Naive B cell (primary cell): ENCODE data around the gene IL17RB. TPM values are rescaled to one million over a fixed set of nuclear protein-coding genes. Genes with fewer than 3 reads are reported as not detected.
A peak's percentile ranks its signal among the peaks of the same experiment; 100 is the strongest.

Experiments
- ATAC-seq, 2 donors: fragments of 150-1000 bp; cut with Tn5 transposase; 2 replicates each; pipeline ENCODE4 v1.10.0; 2021; ENCODE audit warnings: low read depth in 2 of 2, mild to moderate bottlenecking in 2 of 2, moderate library complexity in 2 of 2
- DNase-seq: peaks from one replicate; pipeline ENCODE4 v3.0.0; 2022
- H3K27ac Mint-ChIP-seq, 6 donors: one replicate each; pipeline ENCODE4 v1.8.0; 2020 to 2022; ENCODE audit warnings: mild to moderate bottlenecking in 6 of 6, mixed read lengths in 6 of 6, moderate library complexity in 5 of 6, inconsistent platforms in 2 of 6
- H3K27me3 Mint-ChIP-seq, 3 donors: one replicate each; pipeline ENCODE4 v1.8.0; 2021 to 2022; ENCODE audit warnings: mixed read lengths in 3 of 3, mild to moderate bottlenecking in 1 of 3
- H3K36me3 Mint-ChIP-seq, 2 donors: one replicate each; pipeline ENCODE4 v1.8.0; 2020 to 2022; ENCODE audit warnings: mixed read lengths in 2 of 2, inconsistent platforms in 1 of 2, mild to moderate bottlenecking in 1 of 2
- H3K4me1 Mint-ChIP-seq, 3 donors: one replicate each; pipeline ENCODE4 v1.8.0; 2020 to 2022; ENCODE audit warnings: mixed read lengths in 3 of 3, inconsistent platforms in 1 of 3, mild to moderate bottlenecking in 1 of 3, moderate library complexity in 1 of 3
- H3K4me3 Mint-ChIP-seq, 8 donors: one replicate each; pipeline ENCODE4 v1.8.0; 2020 to 2022; ENCODE audit warnings: mild to moderate bottlenecking in 8 of 8, mixed read lengths in 8 of 8, moderate library complexity in 8 of 8, inconsistent platforms in 2 of 8
- H3K9me3 Mint-ChIP-seq, 7 donors: one replicate each; pipeline ENCODE4 v1.8.0; 2020 to 2022; ENCODE audit warnings: mixed read lengths in 7 of 7, mild to moderate bottlenecking in 5 of 7, inconsistent platforms in 2 of 7, moderate library complexity in 1 of 7
- polyA plus RNA-seq, 6 donors: library from polyadenylated mRNA; unstranded; fragments of 300-500 nt; fragmentation: Illumina TruSeq; gene quantifications; one replicate each; pipeline ENCODE4 v1.2.3, GENCODE V29; 2021; ENCODE audit warnings: low read depth in 6 of 6

IL17RB gene
- polyA plus RNA-seq, 6 donors from 2014 or later = 0.27 to 0.81 (median 0.45) TPM; not detected in 1

- peaks cover 0 to 5% (median 0%) of the 10 kb centered on the region in 3 donors for H3K4me1 Mint-ChIP-seq
- H3K36me3 Mint-ChIP-seq = no peaks in the 10 kb centered on the region
- no peaks in the 10 kb centered on the region for H3K9me3 Mint-ChIP-seq
- DNase-seq (no peak), ATAC-seq (no peak)
- H3K27ac Mint-ChIP-seq = peak overlapping the region in 1 of 6 donors; percentile 77
- H3K27me3 Mint-ChIP-seq = peaks cover 0 to 39% (median 14%) of the 10 kb centered on the region in 3 donors
- H3K4me3 Mint-ChIP-seq = no peak overlapping the region
Observed at GRCh38 chr3:53806182-53807116, 39.9 kb upstream of the IL17RB start.

- Mint-ChIP-seq H3K4me3 (no peak overlapping the region), H3K36me3 (no peaks in the 10 kb centered on the region), H3K4me1 (peaks cover 0 to 5% (median 0%) of the 10 kb centered on the region in 3 donors), H3K9me3 (no peaks in the 10 kb centered on the region), H3K27ac (no peak overlapping the region), H3K27me3 (peaks cover 0 to 39% (median 14%) of the 10 kb centered on the region in 3 donors)
- ATAC-seq = no peak
- no peak for DNase-seq
Observed at GRCh38 chr3:53807117-53807810, 39.1 kb upstream of the IL17RB start.

GRCh38 chr3:53808496-53808895 is 37.9 kb upstream of the IL17RB start:
- no peak for DNase-seq
- Mint-ChIP-seq H3K9me3 (no peaks in the 10 kb centered on the region), H3K36me3 (no peaks in the 10 kb centered on the region), H3K27ac (peak overlapping the region in 1 of 6 donors; percentile 47), H3K27me3 (peaks cover 0 to 39% (median 11%) of the 10 kb centered on the region in 3 donors), H3K4me1 (peaks cover 0 to 5% (median 0%) of the 10 kb centered on the region in 3 donors), H3K4me3 (no peak overlapping the region)
- no peak for ATAC-seq

GRCh38 chr3:53809267-53809666 is 37.1 kb upstream of the IL17RB start:
- no peaks in the 10 kb centered on the region for H3K9me3 Mint-ChIP-seq
- H3K4me1 Mint-ChIP-seq = peaks cover 0 to 5% (median 0%) of the 10 kb centered on the region in 3 donors
- ATAC-seq = no peak
- no peaks in the 10 kb centered on the region for H3K36me3 Mint-ChIP-seq
- peaks cover 0 to 37% (median 11%) of the 10 kb centered on the region in 3 donors for H3K27me3 Mint-ChIP-seq
- no peak for DNase-seq
- H3K27ac Mint-ChIP-seq = no peak overlapping the region
- no peak overlapping the region for H3K4me3 Mint-ChIP-seq

- Mint-ChIP-seq H3K27me3 (peaks cover 0 to 30% (median 11%) of the 10 kb centered on the region in 3 donors), H3K9me3 (no peaks in the 10 kb centered on the region), H3K4me1 (peaks cover 0 to 5% (median 0%) of the 10 kb centered on the region in 3 donors), H3K27ac (peak overlapping the region in 1 of 6 donors; percentile 53), H3K4me3 (no peak overlapping the region), H3K36me3 (no peaks in the 10 kb centered on the region)
- DNase-seq (no peak), ATAC-seq (no peak)
Observed at GRCh38 chr3:53809764-53810400, 36.5 kb upstream of the IL17RB start.

- no peak overlapping the region for H3K4me3 Mint-ChIP-seq
- peak overlapping the region in 1 of 6 donors; percentile 22 for H3K27ac Mint-ChIP-seq
- H3K4me1 Mint-ChIP-seq = peaks cover 0 to 5% (median 0%) of the 10 kb centered on the region in 3 donors
- peaks cover 0 to 21% (median 11%) of the 10 kb centered on the region in 3 donors for H3K27me3 Mint-ChIP-seq
- H3K9me3 Mint-ChIP-seq = no peaks in the 10 kb centered on the region
- H3K36me3 Mint-ChIP-seq = no peaks in the 10 kb centered on the region
- ATAC-seq = no peak
- no peak for DNase-seq
Observed at GRCh38 chr3:53811143-53811927, 35.0 kb upstream of the IL17RB start.

GRCh38 chr3:53812434-53812833 is 33.9 kb upstream of the IL17RB start:
- no peaks in the 10 kb centered on the region for H3K36me3 Mint-ChIP-seq
- ATAC-seq (no peak), DNase-seq (no peak)
- no peaks in the 10 kb centered on the region for H3K9me3 Mint-ChIP-seq
- peaks cover 0 to 13% (median 6%) of the 10 kb centered on the region in 3 donors for H3K27me3 Mint-ChIP-seq
- H3K4me3 Mint-ChIP-seq = no peak overlapping the region
- H3K4me1 Mint-ChIP-seq = no peaks in the 10 kb centered on the region
- H3K27ac Mint-ChIP-seq = no peak overlapping the region

GRCh38 chr3:53813229-53813628 is 33.1 kb upstream of the IL17RB start:
- Mint-ChIP-seq H3K4me3 (no peak overlapping the region), H3K27ac (no peak overlapping the region), H3K9me3 (no peaks in the 10 kb centered on the region), H3K27me3 (peaks cover 6 to 16% (median 6%) of the 10 kb centered on the region in 3 donors), H3K4me1 (no peaks in the 10 kb centered on the region), H3K36me3 (no peaks in the 10 kb centered on the region)
- no peak for DNase-seq
- ATAC-seq = no peak

GRCh38 chr3:53813876-53814275 is 32.5 kb upstream of the IL17RB start:
- Mint-ChIP-seq H3K27ac (peak overlapping the region in 1 of 6 donors; percentile 83), H3K27me3 (peaks cover 5 to 11% (median 6%) of the 10 kb centered on the region in 3 donors), H3K4me3 (no peak overlapping the region), H3K36me3 (no peaks in the 10 kb centered on the region), H3K9me3 (no peaks in the 10 kb centered on the region), H3K4me1 (no peaks in the 10 kb centered on the region)
- DNase-seq (no peak), ATAC-seq (no peak)

- Mint-ChIP-seq H3K9me3 (no peaks in the 10 kb centered on the region), H3K4me1 (no peaks in the 10 kb centered on the region), H3K27ac (peak overlapping the region in 1 of 6 donors; percentile 53), H3K27me3 (peaks cover 4 to 15% (median 6%) of the 10 kb centered on the region in 3 donors), H3K4me3 (no peak overlapping the region), H3K36me3 (no peaks in the 10 kb centered on the region)
- no peak for DNase-seq
- no peak for ATAC-seq
Observed at GRCh38 chr3:53815067-53815466, 31.3 kb upstream of the IL17RB start.

GRCh38 chr3:53815651-53816050 is 30.7 kb upstream of the IL17RB start:
- peaks cover 4 to 16% (median 6%) of the 10 kb centered on the region in 3 donors for H3K27me3 Mint-ChIP-seq
- no peaks in the 10 kb centered on the region for H3K4me1 Mint-ChIP-seq
- H3K9me3 Mint-ChIP-seq = no peaks in the 10 kb centered on the region
- H3K36me3 Mint-ChIP-seq = no peaks in the 10 kb centered on the region
- no peak overlapping the region for H3K4me3 Mint-ChIP-seq
- ATAC-seq (no peak), DNase-seq (no peak)
- no peak overlapping the region for H3K27ac Mint-ChIP-seq

- Mint-ChIP-seq H3K27me3 (peaks cover 4 to 16% (median 6%) of the 10 kb centered on the region in 3 donors), H3K27ac (no peak overlapping the region), H3K36me3 (no peaks in the 10 kb centered on the region), H3K9me3 (no peaks in the 10 kb centered on the region), H3K4me3 (no peak overlapping the region), H3K4me1 (no peaks in the 10 kb centered on the region)
- no peak for DNase-seq
- ATAC-seq = no peak
Observed at GRCh38 chr3:53816425-53816824, 29.9 kb upstream of the IL17RB start.

GRCh38 chr3:53817211-53817610 is 29.2 kb upstream of the IL17RB start:
- Mint-ChIP-seq H3K27ac (no peak overlapping the region), H3K36me3 (no peaks in the 10 kb centered on the region), H3K4me3 (no peak overlapping the region), H3K27me3 (peaks cover 4 to 16% (median 6%) of the 10 kb centered on the region in 3 donors), H3K4me1 (peaks cover 0 to 3% (median 0%) of the 10 kb centered on the region in 3 donors), H3K9me3 (no peaks in the 10 kb centered on the region)
- ATAC-seq (no peak), DNase-seq (no peak)
